ENCODE measurements around the gene GUCY1A2. TPM values are rescaled to one million over a fixed set of nuclear protein-coding genes. Genes with fewer than 3 reads are reported as not detected.

GUCY1A2 gene
- total RNA-seq, 2 experiments from 2014 or later: not detected

DNA sequence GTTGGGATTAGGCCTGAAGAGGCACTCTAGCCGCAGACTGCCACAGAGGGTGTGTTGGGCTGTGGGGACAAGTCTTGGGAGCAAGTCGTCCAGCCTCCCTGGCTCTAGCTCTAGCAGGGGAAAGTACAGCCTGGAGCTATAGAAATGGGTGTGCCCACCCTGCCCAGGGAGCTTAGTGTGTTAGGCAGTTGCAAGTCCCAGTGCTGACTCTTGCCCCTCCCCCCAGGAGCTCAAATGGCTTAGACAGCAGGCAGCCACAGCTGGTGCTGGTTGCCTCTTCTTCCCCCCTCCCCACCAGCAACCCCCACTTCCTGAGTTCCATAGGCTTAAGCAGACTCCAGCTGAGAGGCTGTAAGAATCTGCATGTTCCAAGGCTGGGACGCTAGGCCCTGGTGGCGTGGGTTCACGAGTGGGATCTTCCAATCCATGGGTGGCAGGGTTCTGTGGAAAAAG lies 61.2 kb downstream of the GUCY1A2 start:
- no peak overlapping the region for H3K27ac ChIP-seq (ENCODE audit: low read depth in 1 of 2, low read length in 2 of 2)
- ChIA-PET CTCF (no interaction called here), POLR2A (no interaction called here)
- no peaks in the 10 kb centered on the region for H3K27me3 ChIP-seq (ENCODE audit: control insufficient read depth in 1 of 2, insufficient read depth in 2 of 2, low read length in 2 of 2)
- H3K4me1 ChIP-seq (ENCODE audit: insufficient read depth, low read length): no peaks in the 10 kb centered on the region
- Mint-ChIP-seq H3K36me3 (ENCODE audit: low read depth) (no peaks in the 10 kb centered on the region), H3K27me3 (no peaks in the 10 kb centered on the region), H3K9me3 (peaks cover 21% of the 10 kb centered on the region), H3K27ac (no peak overlapping the region), H3K4me1 (ENCODE audit: low read depth) (no peaks in the 10 kb centered on the region), H3K4me3 (no peak overlapping the region)
- TF ChIP-seq, protein P1, sequence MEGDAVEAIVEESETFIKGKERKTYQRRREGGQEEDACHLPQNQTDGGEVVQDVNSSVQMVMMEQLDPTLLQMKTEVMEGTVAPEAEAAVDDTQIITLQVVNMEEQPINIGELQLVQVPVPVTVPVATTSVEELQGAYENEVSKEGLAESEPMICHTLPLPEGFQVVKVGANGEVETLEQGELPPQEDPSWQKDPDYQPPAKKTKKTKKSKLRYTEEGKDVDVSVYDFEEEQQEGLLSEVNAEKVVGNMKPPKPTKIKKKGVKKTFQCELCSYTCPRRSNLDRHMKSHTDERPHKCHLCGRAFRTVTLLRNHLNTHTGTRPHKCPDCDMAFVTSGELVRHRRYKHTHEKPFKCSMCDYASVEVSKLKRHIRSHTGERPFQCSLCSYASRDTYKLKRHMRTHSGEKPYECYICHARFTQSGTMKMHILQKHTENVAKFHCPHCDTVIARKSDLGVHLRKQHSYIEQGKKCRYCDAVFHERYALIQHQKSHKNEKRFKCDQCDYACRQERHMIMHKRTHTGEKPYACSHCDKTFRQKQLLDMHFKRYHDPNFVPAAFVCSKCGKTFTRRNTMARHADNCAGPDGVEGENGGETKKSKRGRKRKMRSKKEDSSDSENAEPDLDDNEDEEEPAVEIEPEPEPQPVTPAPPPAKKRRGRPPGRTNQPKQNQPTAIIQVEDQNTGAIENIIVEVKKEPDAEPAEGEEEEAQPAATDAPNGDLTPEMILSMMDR (IDR thresholded peaks at IDR 0.05): no peak
- no peak for ATAC-seq (ENCODE audit: poor library complexity)
- DNase-seq: peak in 1 of 14 experiments; percentile 4
- peaks cover 10 to 11% of the 10 kb centered on the region in 2 experiments for H3K9me3 ChIP-seq (ENCODE audit: control insufficient read depth in 1 of 2, insufficient read depth in 1 of 2, low read length in 2 of 2)
- no peaks in the 10 kb centered on the region for H3K36me3 ChIP-seq (ENCODE audit: insufficient read depth, low read length)
- H3K4me3 ChIP-seq (ENCODE audit: low read length): no peak overlapping the region
- intact Hi-C loops (cut with DNase I, micrococcal nuclease): no loop called here

DNA sequence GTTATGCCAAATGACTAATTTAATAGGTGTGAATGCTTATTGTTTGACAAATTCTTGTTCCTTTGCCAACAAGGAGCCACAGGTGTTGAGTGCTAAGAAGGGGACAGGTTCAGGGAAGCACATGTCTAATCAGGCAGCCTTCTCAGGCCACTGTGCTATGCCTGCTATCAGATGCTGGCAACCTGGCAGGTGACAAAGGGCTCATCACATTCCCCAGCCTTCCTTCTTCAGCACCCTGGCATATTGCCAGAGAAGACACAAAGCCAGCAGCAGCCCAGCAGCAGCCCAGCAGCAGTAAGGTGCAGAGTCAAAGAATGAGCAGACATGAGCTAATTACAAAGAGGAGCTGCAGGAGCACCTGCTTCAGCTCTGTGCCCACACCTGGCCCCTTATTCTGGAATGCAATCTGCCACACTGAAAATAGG lies 68.2 kb downstream of the GUCY1A2 start:
- CTCF ChIA-PET: no interaction called here

DNA sequence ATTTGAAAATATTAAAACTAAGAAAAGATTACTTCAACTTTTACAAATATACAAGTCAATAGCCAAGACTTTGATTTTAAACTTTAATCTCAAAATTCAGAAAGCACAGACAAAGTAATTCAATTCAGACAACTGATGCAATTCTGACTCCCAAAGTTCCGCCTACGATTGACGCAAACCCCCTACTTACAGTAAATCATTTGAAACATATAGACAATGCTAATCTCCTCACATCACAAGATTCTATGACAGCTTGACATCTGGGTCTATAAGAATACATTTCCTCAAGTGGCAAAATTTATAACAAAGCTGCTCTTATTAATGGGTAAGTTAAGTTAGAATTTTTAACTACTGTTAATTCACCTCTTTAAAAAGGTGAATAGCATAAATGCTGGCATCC lies 75.2 kb downstream of the GUCY1A2 start:
- H3K4me3 Mint-ChIP-seq: no peak overlapping the region
- Histone ChIP-seq H3K4me3 (ENCODE audit: low read length) (no peak overlapping the region), H3K27me3 (ENCODE audit: control insufficient read depth in 1 of 2, insufficient read depth in 2 of 2, low read length in 2 of 2) (no peaks in the 10 kb centered on the region), H3K4me1 (ENCODE audit: insufficient read depth, low read length) (no peaks in the 10 kb centered on the region), H3K27ac (ENCODE audit: low read depth in 1 of 2, low read length in 2 of 2) (no peak overlapping the region), H3K9me3 (ENCODE audit: control insufficient read depth in 1 of 2, insufficient read depth in 1 of 2, low read length in 2 of 2) (no peaks in the 10 kb centered on the region), H3K36me3 (ENCODE audit: insufficient read depth, low read length) (no peaks in the 10 kb centered on the region)
- H3K9me3 Mint-ChIP-seq: no peaks in the 10 kb centered on the region
- TF ChIP-seq, protein P1 (IDR thresholded peaks at IDR 0.05): no peak
- H3K36me3 Mint-ChIP-seq (ENCODE audit: low read depth): no peaks in the 10 kb centered on the region
- intact Hi-C loops (cut with DNase I, micrococcal nuclease): no loop called here
- no peaks in the 10 kb centered on the region for H3K4me1 Mint-ChIP-seq (ENCODE audit: low read depth)
- no peak overlapping the region for H3K27ac Mint-ChIP-seq
- no peak for DNase-seq
- POLR2A ChIA-PET: no interaction called here
- CTCF ChIA-PET: no interaction called here
- H3K27me3 Mint-ChIP-seq: no peaks in the 10 kb centered on the region
- ATAC-seq (ENCODE audit: poor library complexity): no peak

More for the DNA sequence above, 68.2 kb downstream of the GUCY1A2 start:
- Mint-ChIP-seq H3K9me3 (peaks cover 9% of the 10 kb centered on the region), H3K36me3 (ENCODE audit: low read depth) (no peaks in the 10 kb centered on the region), H3K4me1 (ENCODE audit: low read depth) (no peaks in the 10 kb centered on the region), H3K27me3 (no peaks in the 10 kb centered on the region), H3K27ac (no peak overlapping the region), H3K4me3 (no peak overlapping the region)
- H3K4me1 ChIP-seq (ENCODE audit: insufficient read depth, low read length): no peaks in the 10 kb centered on the region
- intact Hi-C loops (cut with DNase I, micrococcal nuclease): no loop called here
- H3K27ac ChIP-seq (ENCODE audit: low read depth in 1 of 2, low read length in 2 of 2): no peak overlapping the region
- TF ChIP-seq, protein P1 (IDR thresholded peaks at IDR 0.05): no peak
- H3K36me3 ChIP-seq (ENCODE audit: insufficient read depth, low read length): no peaks in the 10 kb centered on the region
- ATAC-seq (ENCODE audit: poor library complexity) (no peak), DNase-seq (no peak)
- H3K27me3 ChIP-seq (ENCODE audit: control insufficient read depth in 1 of 2, insufficient read depth in 2 of 2, low read length in 2 of 2): no peaks in the 10 kb centered on the region
- POLR2A ChIA-PET: no interaction called here
- H3K4me3 ChIP-seq (ENCODE audit: low read length): no peak overlapping the region
- peaks cover 0 to 4% of the 10 kb centered on the region in 2 experiments for H3K9me3 ChIP-seq (ENCODE audit: control insufficient read depth in 1 of 2, insufficient read depth in 1 of 2, low read length in 2 of 2)
